Left hindlimb (tissue), 1 donor: ENCODE data around the gene PAPOLB.

Experiments
- DNase-seq: peaks from one replicate; pipeline ENCODE4 v3.0.0-alpha.2; 2018

PAPOLB gene

GRCh38 chr7:4820405-4820966 is 41.3 kb downstream of the PAPOLB start:
- no peak for DNase-seq

GRCh38 chr7:4819560-4820404 is 42.0 kb downstream of the PAPOLB start:
- DNase-seq, result peak; percentile 75

DNA sequence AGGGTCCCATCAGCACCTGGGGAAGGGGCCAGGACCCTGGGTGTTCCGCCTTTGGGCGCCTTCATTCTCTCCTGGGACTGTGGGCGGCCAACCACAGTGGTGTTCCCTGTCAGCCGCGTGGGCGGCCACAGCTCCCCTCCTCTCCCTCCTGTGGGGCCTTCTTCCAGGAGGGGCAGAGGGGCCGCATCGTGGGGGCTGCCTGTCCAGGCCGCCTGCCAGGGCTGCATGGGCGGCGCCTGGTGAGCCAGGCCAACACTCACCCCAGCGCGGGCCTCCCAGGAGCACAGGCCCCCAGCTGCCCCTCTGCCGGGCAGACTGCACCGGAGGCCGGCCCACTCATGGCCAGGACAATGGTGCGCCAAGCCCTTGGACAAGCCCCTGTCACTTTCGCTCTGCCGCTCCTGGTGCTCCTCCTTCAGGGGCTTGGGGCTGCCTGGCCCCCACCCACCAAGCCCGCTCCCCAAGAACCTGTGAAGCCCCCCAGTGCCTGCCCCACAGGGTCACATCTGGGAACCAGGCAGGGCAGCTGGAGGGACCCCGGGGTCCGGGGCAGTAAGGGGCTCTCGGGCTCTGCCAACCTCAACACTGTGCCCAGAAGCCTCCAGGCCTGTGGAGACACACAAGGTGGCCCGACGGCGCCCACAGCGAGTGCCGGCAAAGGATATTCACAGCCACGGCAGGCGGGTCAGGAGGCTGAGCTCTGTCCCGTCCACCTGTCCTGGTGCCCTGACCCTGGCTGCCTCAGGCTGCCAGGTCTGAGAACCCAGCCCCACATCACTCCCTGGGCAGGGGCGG is 43.6 kb downstream of the PAPOLB start:
- DNase-seq, result no peak

DNA sequence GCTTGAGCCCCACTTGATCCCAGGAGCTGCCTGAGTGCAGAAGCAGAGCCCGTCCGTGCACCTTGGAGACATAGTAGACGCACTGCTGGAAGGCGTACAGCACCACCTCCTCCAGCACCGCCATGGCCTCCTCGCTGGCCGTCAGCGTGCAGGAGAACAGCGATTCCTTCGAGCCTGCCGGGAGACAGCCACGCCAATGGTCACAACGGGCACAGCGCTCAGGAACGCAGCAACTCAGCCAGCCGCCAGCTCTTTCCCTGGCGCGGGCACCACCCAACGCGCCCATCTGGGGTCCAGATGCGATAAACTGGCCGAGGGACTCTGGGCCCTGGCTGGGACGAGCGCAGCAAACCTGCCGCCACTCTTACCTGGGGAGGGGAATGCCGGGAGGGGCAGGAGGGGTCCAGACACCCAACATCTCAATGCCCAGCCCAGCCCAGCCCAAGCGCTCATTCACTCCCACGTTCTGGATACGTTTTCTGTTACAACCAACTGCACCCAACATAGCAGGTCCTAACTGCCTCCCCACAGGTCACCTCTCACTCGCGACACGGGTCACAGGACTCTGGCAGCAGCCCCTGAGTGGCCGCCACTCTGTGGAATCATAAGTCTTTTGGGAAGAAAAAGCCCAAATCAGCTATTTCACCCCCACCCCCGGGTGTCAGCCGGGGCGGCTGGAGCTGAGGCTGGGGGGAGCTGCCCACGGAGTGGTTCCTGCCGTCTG is 44.5 kb downstream of the PAPOLB start:
- no peak for DNase-seq

- DNase-seq, result no peak
These were observed 45.3 kb downstream of the PAPOLB start for GRCh38 chr7:4816419-4817080.

- no peak for DNase-seq
These were observed 46.0 kb downstream of the PAPOLB start for GRCh38 chr7:4815609-4816418.

- DNase-seq, result no peak
These were observed 46.7 kb downstream of the PAPOLB start for GRCh38 chr7:4815121-4815520.

DNA sequence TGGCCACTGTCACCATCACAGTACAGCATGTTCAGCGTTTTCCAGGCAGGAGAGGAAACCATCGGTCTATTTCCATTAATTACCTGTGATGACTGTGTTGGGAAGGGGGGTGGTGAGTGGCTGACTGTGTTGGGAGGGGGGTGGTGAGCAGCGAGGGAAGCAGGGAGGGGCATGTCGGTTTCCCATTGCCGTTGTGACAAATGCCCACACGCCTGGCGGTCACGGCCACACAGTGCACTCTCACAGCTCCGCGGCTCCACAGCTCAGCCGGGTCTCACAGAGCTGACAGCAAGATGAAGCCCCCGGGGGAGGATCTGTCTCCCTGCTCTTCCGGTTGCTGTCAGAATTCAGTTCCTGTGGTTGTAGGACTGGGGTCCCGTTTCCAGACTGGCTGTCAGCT is 47.4 kb downstream of the PAPOLB start:
- DNase-seq, result no peak

DNA sequence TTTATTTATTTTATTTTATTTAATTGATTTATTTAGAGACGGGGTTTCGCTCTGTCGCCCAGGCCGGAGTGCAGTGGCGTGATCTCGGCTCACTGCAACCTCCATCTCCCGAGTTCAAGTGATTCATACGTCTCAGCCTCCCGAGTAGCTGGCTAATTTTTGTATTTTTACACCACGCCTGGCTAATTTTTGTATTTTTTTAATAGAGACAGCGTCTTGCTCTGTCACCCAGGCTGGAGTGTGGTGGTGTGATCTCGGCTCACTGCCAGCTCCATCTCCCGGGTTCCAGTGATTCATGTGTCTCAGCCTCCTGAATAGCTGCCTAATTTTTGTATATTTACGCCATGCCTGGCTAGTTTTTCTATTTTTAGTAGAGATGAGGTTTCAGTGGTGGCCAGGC is 52.2 kb downstream of the PAPOLB start:
- DNase-seq, result no peak

- DNase-seq, result no peak
These were observed 52.7 kb downstream of the PAPOLB start for GRCh38 chr7:4809091-4809591.

DNA sequence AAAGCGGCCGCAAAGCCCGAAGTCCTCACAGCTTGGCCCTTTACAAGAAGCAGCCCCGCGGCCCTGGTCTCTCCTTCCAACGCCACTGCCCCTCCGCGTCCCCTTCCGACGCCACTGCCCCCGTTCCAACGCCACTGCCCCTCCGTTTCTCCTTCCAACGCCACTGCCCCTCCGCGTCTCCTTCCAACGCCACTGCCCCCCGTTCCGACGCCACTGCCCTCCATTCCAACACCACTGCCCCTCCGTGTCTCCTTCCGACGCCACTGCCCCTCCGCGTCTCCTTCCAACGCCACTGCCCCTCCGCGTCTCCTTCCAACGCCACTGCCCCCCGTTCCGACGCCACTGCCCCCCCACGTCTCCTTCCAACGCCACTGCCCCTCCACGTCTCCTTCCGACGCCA is 53.3 kb downstream of the PAPOLB start:
- DNase-seq, result no peak

DNA sequence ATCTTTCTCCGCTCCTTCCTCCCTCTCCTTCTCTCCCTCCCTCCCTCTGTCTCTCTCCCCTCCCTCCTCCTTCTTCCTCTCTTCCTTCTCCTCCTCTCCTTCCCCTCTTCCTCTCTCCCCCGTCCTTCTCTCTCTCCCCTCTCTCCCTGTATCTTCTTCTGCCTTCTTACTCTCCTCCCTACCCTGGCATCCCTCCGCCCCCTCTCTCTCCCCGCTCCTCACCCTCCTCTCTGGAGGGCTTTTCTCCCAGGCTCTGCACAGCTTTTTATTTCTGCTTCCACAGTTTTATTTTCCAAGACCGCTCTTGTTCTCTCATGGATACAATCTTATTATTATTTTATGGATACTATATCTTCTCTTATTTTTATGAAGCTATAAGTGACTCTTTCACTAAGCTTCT is 53.8 kb downstream of the PAPOLB start:
- no peak for DNase-seq
